SJCRH30 (cell line): Measurements from ENCODE around the gene RGP1. TPM values are rescaled to one million over a fixed set of nuclear protein-coding genes. Genes with fewer than 3 reads are reported as not detected.

Experiments used
- total RNA-seq: library from RNA; depleted of rRNA; stranded (reverse); fragments of >200 nt; shearing (Covaris generic); gene quantifications from 2 replicates; pipeline ENCODE4 v1.2.3, GENCODE V29; 2014; rRNA removed

The RGP1 gene
- total RNA-seq, 1 experiment from 2014 or later: 16.3 TPM

Other genes starting within 250 kb of the RGP1 start
- gene TESK1, start 144.0 kb upstream of the RGP1 start, total RNA-seq: 9.2 and 10.1 TPM in 2 replicates
- not detected in 2 replicates for gene CD72, start 130.9 kb upstream of the RGP1 start, total RNA-seq
- 0.13 TPM in 1 of 2 replicates, not detected in the other for gene SIT1, start 98.4 kb upstream of the RGP1 start, total RNA-seq
- 8,654 and 17,072 TPM in 2 replicates for gene RMRP, start 91.3 kb upstream of the RGP1 start, total RNA-seq
- gene CCDC107, start 91.0 kb upstream of the RGP1 start, total RNA-seq: 6.1 and 6.6 TPM in 2 replicates
- gene ARHGEF39, start 84.1 kb upstream of the RGP1 start, total RNA-seq: 10.5 and 11.9 TPM in 2 replicates
- 2.5 and 3.2 TPM in 2 replicates for gene CA9, start 75.4 kb upstream of the RGP1 start, total RNA-seq
- 427 and 459 TPM in 2 replicates for gene TPM2, start 59.4 kb upstream of the RGP1 start, total RNA-seq
- gene TLN1, start 17.1 kb upstream of the RGP1 start, total RNA-seq: 65.0 and 70.4 TPM in 2 replicates
- gene CREB3, start 16.6 kb upstream of the RGP1 start, total RNA-seq: 21.1 and 21.6 TPM in 2 replicates
- 34.4 and 37.1 TPM in 2 replicates for gene GBA2, start 59 bp upstream of the RGP1 start, total RNA-seq
- gene MSMP, start 5.0 kb downstream of the RGP1 start, total RNA-seq: not detected in 2 replicates
- gene NPR2, start 42.3 kb downstream of the RGP1 start, total RNA-seq: 0.24 and 0.41 TPM in 2 replicates
- gene SPAG8, start 63.0 kb downstream of the RGP1 start, total RNA-seq: 0.20 and 0.63 TPM in 2 replicates
- gene HINT2, start 65.8 kb downstream of the RGP1 start, total RNA-seq: 21.3 and 28.2 TPM in 2 replicates
- gene FAM221B, start 79.4 kb downstream of the RGP1 start, total RNA-seq: not detected in 2 replicates
- gene TMEM8B, start 79.9 kb downstream of the RGP1 start, total RNA-seq: 1.7 and 2.1 TPM in 2 replicates
- gene OR13J1, start 121.1 kb downstream of the RGP1 start, total RNA-seq: not detected in 2 replicates
- gene HRCT1, start 156.9 kb downstream of the RGP1 start, total RNA-seq: 0.48 TPM in 1 of 2 replicates, not detected in the other
- 0.12 and 0.18 TPM in 2 replicates for gene SPAAR, start 160.2 kb downstream of the RGP1 start, total RNA-seq
- not detected in 2 replicates for gene OR2S2, start 208.9 kb downstream of the RGP1 start, total RNA-seq